UCSD-AML1 (cell line): ENCODE data around the gene MPLKIP.
"Not testable (repeated sequence)": the region's sequence is repeated elsewhere in the genome, so short reads cannot be mapped to it uniquely, and the experiment has no call there.

ENCODE experiments used
- DNase-seq: peaks from one replicate; lab custom pipeline; 2025; ENCODE audit not compliant: unreplicated experiment; lab: John Stamatoyannopoulos, UW

The MPLKIP gene

DNA sequence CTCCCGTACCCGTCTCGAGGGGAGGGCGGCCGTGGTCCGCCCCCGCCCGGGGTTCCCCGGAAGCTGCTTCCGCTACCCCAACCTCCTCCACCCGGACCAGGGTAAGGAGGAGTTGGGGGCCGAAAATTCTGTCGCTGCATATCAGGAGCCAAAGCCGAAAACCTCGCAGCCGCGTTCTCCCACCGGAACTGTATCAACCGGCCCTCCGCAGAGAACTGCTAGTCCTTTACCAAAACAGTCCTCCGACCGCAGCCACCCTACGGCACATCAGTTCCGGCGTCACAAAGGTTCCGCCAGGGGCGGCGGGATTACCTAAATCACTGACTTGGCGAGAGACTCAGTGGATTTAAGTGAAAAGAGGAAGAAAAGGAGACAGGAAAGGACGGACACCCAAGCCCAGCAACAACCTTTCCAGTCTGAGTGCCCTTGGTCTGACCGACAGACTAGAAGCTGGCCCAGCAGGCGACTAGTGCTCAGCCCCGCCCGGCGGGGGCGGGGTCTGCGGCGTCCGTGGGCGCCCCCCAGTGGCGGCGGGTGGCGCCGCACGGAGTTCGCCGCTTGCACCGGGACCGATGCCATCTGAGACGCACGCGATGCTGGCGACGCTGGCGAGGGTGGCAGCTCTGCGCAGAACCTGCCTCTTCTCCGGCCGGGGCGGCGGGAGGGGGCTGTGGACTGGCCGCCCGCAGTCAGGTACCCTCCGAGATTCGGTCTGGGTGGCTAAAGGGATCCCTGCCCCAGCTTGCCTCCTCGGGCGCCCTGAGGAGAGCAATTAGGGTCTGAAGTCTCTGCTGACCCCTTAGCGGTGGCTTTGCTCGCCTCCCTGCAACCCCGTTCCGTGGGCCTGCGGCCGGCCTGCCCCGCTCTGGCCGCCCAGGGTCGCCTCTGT is at the start of gene MPLKIP, which contains the start of gene SUGCT:
MPLKIP (minus strand) TSS at position 195 of the 889 bp plus-strand sequence; CDS start at position 140, 55 bp downstream.
SUGCT (plus strand) TSS at position 578 of the 889 bp plus-strand sequence.
- peak; percentile 85 for DNase-seq

DNA sequence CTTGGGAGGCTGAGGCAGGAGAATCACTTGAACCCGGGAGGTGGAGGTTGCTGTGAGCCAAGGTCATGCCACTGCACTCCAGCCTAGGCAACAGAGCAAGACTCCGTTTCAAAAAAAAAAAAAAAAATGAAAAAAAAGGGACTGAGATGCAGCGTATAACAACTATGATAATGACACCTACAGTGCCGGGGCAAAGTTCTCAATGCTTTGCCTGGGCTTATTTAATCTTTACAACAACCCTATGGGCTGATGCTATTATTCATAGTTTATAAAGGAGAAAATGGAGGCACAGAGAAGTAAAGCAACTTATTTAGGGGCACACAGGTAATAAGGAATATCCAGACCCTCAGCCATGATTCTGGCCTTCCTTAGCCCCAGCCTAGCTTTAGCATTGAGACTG is 48.0 kb upstream of the MPLKIP start:
- DNase-seq = no peak

DNA sequence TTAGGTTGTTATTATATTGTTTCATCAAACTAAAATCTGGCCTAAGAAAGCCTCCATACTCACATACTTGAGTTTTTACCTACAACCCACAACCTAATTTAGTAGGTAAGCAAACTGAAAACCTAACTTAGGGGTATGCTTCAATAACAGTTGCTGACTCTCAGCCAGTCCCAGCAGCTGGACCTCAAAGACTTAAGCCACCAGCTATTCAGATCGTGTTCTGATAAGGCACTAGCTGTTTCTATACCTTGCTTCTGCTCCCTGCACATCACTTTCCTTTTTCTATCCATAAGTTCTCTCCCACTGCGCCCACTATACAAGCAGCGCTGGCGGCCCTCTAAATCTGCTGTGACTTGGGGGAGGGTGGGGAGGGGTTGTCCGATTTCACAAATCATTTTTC is 42.6 kb upstream of the MPLKIP start:
- no peak for DNase-seq

GRCh38 chr7:40175725-40176510 is 41.5 kb upstream of the MPLKIP start:
- no peak for DNase-seq

GRCh38 chr7:40175256-40175655 is 40.8 kb upstream of the MPLKIP start:
- not testable (repeated sequence) for DNase-seq

DNA sequence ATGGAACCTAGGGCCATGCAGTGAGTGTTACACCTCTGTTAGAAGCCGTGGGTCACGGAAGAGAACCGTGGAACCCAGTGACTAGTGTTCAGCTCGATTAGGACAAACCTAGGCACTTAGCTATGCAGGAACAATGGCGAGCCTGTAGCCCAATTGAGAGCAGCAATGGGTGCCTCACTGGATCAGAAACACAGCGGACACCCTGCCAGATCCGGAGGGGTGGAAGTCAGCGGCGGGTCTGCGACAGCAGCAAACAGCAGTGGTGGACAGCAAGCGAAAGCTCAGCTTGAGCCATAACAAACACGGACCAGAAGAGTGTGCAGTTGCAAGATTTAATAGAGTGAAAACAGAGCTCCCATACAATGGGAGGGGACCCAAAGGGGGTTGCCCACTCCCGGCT is 38.7 kb upstream of the MPLKIP start:
- DNase-seq = not testable (repeated sequence)

- DNase-seq = not testable (repeated sequence)
Measured at GRCh38 chr7:40168266-40168665, 33.8 kb upstream of the MPLKIP start.

GRCh38 chr7:40167291-40167690 is 32.9 kb upstream of the MPLKIP start:
- DNase-seq = no peak

- DNase-seq = no peak
Measured at GRCh38 chr7:40165216-40165615, 30.8 kb upstream of the MPLKIP start.

DNA sequence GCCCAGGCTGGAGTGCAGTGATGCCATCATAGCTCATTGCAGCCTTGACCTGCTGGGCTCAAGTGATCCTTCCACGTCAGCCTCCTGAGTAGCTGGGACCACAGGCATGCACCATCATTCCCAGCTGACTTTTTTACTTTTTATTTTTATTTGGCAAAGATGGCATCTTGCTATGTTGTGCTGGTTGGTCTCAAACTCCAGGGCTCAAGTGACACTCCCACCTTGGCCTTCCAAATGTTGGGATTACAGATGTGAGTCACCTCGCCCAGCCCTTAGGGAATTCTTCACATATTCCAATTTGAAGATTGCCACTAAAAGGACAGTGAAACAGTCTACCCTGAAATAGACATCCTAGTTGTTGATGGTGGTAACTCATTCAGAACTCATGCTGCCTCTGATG is 28.1 kb upstream of the MPLKIP start:
- DNase-seq = no peak

GRCh38 chr7:40156988-40157387 is 22.6 kb upstream of the MPLKIP start:
- DNase-seq = no peak

- no peak for DNase-seq
Measured at GRCh38 chr7:40151504-40151903, 17.1 kb upstream of the MPLKIP start.

DNA sequence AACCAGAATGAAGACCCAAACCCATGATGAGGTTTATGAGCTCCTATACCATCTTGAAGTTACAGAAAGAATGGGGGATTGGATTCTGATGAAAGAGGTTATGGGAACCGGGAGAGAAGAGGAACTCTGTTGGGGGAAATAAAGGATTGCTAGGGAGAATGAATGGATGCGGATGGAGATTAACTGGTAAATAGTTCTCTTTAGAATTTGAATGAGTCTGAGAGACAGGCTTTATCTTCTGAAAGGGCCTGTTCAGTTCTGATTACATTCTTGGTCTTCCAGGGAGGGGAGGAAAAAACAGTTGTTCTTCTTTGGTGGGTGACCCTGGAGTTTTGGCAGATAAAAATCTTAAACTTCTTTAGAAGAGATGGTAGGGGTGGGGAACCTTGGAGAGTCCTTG is 14.2 kb upstream of the MPLKIP start:
- DNase-seq = no peak

GRCh38 chr7:40148247-40148580 is 13.8 kb upstream of the MPLKIP start:
- DNase-seq = not testable (repeated sequence)

DNA sequence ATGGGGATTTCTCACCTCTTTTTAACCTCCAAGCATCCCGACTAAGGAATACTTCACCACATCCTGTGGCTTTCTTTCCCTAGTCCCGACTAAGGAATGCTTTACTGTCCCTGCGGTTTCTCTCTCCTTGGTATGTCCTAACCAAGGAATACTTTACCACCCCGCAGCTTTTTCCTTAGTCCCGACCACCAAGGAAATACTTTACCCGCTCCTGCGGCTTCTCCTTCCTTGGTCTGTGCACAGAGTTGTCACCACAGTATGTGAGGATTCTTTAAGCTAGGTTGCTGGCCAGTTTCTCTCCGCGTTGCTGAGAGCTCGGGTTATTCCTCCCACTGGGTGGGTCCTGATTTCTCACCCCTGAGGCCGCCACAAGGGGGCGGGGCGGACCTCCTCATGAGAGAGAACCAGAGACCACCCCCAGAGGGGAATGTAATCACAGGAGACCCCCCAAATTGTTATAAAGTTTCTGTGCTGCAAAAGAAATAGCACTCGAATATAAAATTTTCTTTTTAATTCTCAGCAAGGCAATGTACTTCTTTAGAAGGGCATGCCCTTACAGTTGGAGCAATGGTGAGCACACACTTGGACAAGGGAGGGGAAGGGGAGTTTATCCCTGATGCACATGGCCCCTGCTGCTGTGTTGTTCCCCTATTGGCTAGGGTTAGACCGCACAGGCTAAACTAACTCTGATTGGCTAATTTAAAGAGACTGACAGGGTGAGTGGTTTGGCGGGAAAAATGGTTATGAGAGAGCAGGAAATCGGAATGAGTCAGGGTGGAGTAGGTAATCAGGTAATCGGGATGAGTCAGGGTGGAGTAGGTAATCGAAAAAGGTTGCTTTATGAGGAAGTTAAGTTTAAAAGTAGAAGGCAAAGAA is 13.2 kb upstream of the MPLKIP start:
- no peak for DNase-seq

DNA sequence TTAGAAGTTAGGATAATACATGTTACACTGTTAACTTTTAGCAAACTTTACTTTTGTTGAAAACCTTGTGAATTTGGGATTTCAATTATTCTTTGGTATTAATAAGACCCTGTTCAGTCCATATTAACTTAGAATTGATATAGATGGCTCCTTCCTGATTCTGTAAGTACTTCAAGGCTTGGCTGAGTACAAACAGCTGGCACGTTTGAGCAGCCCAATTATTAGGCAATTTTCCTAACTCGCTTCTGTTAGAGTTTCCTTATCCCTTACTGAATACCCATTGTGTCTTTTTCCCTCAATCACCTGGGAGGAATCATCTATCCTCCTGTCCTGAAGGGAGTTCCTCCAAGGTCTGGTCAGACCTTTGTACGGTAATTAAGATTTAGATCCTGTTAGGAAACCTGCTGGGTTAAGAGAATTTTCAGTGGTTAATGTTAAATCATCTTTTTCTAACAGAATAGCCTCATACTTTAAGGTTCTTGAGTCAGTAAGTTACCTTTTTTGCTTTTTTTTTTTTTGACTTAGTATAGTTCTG is 11.2 kb upstream of the MPLKIP start:
- not testable (repeated sequence) for DNase-seq

DNA sequence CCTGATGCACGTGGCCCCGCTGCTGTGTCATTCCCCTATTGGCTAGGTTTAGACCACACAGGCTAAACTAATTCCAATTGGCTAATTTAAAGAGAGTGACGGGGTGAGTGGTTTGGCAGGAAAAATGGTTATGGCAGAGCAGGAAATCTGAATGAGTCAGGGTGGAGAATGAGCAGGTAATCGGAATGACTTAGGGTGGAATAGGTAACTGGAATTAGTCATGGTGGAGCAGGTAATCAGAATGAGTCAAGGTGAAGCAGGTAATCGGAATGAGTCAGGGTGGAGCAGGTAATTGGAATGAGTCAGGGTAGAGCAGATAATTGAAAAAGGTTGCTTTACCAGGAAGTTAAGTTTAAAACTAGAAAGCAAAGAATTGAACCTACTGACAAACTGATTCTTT is 7.5 kb upstream of the MPLKIP start:
- DNase-seq = not testable (repeated sequence)

GRCh38 chr7:40139891-40140290 is 5.5 kb upstream of the MPLKIP start:
- DNase-seq = not testable (repeated sequence)

GRCh38 chr7:40138973-40139372 is 4.6 kb upstream of the MPLKIP start:
- DNase-seq = no peak

DNA sequence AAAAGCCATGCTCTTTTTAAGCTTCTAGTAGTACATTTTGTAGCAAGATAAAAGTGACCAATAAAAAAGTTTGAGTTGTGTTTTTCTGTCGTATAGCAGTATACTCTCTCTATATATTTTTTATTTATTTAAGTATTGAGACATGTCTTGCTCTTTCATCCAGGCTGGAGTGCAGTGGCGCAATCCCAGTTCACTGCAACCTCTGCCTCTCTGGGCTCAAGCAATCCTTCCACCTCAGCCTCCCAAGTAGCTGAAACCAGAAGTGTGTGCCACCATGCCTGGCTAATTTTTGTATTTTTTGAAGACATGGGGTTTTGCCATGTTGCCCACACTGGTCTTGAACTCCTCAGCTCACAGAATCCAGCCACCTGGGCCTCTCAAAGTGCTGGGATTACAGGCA is 3.1 kb upstream of the MPLKIP start:
- no peak for DNase-seq

DNA sequence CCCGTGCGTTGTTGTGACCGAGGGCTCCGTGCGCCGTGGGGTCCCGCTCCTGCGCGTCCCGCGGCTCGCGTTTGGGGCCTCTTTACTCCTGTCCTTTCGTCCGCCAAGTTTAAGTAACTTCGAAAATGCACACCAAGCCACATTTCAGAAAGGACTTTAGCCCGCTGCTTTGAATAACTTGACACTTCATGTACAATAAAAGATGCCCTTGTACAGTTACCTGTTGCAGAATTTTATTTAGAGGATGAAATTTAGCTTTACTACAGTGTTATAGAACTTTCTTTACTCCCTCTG is 842 bp upstream of the MPLKIP start:
- DNase-seq = no peak
